Thyroid gland (tissue), 4 donors: Measurements from ENCODE around the gene MBTPS2.

Experiments used
- POLR2A ChIP-seq, 2 donors: fragments of 450-650 bp; IDR thresholded peaks; one replicate each; pipeline ENCODE4 v1.6.1; 2017; ENCODE audit warnings: antibody characterized with exemption in 2 of 2, mild to moderate bottlenecking in 2 of 2, moderate library complexity in 1 of 2
- TF ChIP-seq, protein P1 (sequence below), 6 experiments: fragments of 200-600 bp in 3 of 6; fragments of 450-650 bp in 3 of 6; sonication (generic) in 3 of 6; IDR thresholded peaks; one replicate each; pipeline ENCODE4 v1.5.1; 2016 to 2019; ENCODE audit warnings: antibody characterized with exemption in 6 of 6, mild to moderate bottlenecking in 2 of 6, inconsistent platforms in 1 of 6, moderate library complexity in 1 of 6

DNA sequence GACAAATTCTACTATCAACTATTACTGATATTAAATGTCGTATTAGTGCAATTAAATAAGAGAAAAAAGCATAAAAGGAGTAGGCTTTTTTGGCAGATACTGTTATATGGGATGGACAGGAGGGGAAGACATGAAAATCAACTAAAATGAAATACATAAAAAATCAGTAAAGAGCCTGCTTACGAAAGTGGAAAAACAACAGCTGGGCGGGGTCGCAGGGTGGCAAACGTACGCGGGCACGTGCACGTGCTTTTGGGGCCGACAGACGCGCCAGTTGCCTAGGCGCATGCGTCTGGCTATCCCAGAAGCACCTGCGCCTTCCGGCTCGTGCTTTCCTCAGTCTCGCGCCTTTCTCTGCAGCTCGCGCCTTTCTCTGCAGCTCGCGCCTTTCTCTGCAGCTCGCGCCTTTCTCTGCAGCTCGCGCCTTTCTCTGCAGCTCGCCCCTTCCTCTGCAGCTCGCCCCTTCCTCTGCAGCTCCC, 16.6 kb downstream of the MBTPS2 start, which contains the start of gene YY2:
- TF ChIP-seq, protein P1, sequence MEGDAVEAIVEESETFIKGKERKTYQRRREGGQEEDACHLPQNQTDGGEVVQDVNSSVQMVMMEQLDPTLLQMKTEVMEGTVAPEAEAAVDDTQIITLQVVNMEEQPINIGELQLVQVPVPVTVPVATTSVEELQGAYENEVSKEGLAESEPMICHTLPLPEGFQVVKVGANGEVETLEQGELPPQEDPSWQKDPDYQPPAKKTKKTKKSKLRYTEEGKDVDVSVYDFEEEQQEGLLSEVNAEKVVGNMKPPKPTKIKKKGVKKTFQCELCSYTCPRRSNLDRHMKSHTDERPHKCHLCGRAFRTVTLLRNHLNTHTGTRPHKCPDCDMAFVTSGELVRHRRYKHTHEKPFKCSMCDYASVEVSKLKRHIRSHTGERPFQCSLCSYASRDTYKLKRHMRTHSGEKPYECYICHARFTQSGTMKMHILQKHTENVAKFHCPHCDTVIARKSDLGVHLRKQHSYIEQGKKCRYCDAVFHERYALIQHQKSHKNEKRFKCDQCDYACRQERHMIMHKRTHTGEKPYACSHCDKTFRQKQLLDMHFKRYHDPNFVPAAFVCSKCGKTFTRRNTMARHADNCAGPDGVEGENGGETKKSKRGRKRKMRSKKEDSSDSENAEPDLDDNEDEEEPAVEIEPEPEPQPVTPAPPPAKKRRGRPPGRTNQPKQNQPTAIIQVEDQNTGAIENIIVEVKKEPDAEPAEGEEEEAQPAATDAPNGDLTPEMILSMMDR (IDR thresholded peaks at IDR 0.05) = no peak
- no peak for TF ChIP-seq POLR2A (IDR thresholded peaks at IDR 0.05)
